NCI-H526 (cell line): ENCODE results near the gene SERTAD2.

Experiments used
- DNase-seq, 2 experiments: peaks; one replicate each; lab custom pipeline; 2025; lab: John Stamatoyannopoulos, UW

Gene SERTAD2, protein sequence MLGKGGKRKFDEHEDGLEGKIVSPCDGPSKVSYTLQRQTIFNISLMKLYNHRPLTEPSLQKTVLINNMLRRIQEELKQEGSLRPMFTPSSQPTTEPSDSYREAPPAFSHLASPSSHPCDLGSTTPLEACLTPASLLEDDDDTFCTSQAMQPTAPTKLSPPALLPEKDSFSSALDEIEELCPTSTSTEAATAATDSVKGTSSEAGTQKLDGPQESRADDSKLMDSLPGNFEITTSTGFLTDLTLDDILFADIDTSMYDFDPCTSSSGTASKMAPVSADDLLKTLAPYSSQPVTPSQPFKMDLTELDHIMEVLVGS

GRCh38 chr2:64653109-64654062 is at the start of gene SERTAD2:
Gene SERTAD2, minus strand, starts transcription at chr2:64653913. Its CDS starts 17,042 bp downstream, at chr2:64636871.
- peak; percentile 62 to 94 for DNase-seq

- DNase-seq, result no peak
These were observed 46.6 kb upstream of the SERTAD2 start for GRCh38 chr2:64700133-64700809.

DNA sequence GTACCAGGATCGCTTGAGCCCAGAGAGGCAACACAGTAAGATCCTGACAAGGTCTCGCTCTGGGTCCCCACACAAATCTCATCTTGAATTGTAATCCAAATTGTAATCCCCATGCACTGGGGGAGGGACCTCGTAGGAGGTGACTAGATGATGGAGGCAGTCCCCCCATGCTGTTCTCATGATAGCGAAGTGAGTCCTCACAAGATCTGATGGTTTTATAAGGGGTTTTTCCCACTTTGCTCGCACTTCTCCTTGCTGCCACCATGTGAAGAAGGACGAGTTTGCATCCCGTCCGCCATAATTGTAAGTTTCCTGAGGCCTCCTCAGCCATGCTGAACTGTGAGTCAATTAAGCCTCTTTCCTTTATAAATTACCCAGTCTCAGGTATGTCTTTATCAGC is 46.0 kb upstream of the SERTAD2 start:
- DNase-seq, result no peak

GRCh38 chr2:64698668-64699444 is 45.1 kb upstream of the SERTAD2 start:
- no peak for DNase-seq

- DNase-seq, result no peak
These were observed 44.5 kb upstream of the SERTAD2 start for GRCh38 chr2:64698177-64698643.

DNA sequence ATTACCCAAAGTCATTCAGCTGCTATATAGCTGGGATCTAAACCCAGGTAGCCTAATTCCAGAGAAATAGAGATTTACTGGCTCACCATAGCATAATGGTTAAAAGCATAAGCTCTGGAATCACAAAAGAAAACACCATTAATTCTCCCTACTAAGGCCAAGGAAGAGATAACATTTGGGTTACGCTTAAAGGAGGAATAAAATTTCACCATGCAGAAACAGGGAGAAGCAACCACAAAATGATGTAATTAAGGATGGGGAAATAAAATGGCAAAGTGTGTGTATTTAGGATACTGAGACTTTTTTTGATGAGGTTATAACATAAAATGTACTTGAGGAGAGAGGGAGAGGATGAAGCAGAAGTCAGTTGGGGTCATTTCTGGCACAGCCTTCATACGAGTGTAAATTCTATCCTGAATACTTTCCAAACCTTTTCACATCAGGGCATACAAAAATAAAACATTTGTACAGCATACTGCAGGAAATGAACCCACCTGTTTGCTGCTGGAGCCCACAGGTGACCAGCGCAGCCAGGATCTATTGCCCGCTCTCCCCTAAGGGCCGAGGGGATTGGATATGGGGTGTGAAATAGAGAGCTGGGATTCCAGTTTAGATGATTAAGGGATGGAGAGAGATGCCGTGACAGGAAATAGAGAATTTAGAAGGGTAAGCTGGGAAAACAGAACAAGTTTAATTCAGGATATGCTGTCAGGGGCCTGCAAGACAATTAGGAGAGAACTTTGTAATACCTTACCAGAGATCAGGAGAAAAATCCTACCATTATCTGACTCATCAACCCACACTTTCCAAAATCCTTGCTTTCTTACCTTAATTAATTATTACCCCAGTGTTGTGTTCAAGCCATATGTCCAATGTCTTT is 43.8 kb upstream of the SERTAD2 start:
- no peak for DNase-seq

DNA sequence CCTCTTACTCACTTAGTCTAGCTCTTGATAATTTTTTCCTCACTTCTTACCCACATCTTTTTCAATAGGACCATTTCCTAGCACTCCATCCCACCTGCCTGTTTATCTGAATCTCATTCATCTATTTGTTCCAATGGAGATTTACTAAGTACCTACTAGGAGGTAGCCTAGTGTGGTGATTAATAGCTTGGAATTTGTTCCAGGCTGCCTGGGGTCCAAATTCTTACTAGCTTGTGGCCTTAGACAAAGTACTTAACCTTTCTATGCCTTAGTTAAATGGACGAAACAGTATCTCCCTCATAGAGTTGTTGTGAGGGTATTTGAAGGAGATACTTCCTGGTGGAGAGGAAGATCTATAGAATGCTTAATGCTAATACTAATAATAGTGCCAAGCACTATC is 42.9 kb upstream of the SERTAD2 start:
- no peak for DNase-seq

DNA sequence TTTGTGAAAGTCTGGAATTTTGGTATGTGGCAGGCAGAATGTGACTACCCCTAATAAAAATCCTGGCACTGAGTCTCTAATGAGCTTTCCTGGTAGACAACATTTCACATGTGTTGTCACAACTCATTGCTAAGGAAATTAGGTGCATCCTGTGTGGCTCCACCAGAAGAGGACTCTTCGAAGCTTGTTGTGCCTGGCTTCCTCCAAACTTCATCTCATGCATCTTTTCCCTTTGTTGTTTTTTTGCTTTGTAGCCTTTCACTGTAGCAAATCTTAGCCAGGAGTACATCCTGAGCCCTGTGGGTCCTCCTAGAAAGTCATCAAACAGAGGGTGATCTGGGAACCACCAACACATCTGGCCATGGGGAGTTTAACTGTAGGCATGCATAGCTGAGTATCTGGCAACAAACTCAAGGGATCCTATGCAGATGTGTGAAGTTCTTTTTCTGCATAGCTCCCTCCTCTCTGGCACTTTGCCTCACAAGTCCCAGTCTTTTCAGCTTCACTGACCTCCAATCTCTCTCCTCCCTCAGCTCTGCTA is 42.1 kb upstream of the SERTAD2 start:
- no peak for DNase-seq

DNA sequence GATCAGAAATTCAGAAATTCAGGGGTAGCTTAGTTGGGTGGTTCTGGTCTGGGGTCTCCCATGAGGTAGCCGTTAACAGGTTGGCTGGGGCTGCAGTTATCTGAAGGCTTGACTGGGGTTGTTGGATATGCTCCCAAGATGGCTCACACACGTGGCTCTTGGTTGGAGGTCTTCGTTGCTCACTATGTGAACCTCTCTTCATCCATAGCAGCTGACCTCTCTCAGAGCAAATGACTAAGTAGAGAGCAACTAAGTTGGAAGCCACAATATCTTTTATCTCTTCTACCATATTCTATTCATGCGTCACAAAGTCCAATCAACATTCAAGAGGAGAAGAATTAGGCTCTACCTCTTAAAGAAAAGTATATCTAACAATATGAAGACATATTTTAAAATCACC is 38.7 kb upstream of the SERTAD2 start:
- no peak for DNase-seq

DNA sequence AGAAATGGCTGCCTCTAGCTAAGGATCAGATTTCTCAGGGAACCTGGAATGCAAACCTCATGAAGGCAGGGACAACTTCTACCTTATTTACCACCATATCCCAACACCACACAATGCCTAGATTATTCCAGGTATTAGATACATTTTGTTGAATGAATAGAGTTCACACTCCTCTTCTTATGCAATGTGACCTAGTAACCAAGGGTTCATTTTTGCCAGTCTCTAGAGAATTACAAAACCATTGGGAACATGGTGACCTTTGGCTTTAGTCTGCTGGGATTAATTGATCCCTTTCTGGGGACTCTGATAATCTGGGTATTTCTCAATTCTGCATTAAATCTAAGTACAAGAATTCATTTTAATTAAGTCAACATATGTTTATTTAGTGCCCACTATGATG is 35.2 kb upstream of the SERTAD2 start:
- DNase-seq, result no peak

- DNase-seq, result no peak
These were observed 32.7 kb upstream of the SERTAD2 start for GRCh38 chr2:64686283-64686956.

GRCh38 chr2:64685430-64685829 is 31.7 kb upstream of the SERTAD2 start:
- DNase-seq, result no peak

GRCh38 chr2:64683771-64684510 is 30.2 kb upstream of the SERTAD2 start:
- no peak for DNase-seq

DNA sequence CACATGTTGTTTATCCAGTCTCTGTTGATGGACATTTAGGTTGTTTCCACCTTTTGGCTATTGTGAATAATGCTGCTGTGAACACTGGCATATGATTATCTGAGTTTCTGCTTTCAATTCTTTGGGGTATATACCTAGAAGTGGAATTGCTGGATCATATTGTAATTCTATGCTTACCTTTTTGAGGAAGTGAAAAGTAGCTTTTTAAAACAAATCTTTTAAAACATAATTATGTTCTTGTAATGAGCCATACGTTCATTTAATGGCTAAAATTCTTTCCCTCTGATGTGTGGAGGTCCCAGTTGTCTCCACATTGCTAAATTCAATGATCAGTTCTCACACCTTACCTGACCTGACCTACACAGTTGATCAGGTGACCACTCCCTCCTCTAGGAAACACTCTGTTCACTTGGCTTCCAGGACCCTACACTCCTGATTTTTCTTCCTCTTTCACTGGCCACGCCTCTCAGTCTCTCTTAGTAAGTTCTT is 27.8 kb upstream of the SERTAD2 start:
- DNase-seq, result no peak

- DNase-seq, result no peak
These were observed 26.1 kb upstream of the SERTAD2 start for GRCh38 chr2:64679673-64680425.

DNA sequence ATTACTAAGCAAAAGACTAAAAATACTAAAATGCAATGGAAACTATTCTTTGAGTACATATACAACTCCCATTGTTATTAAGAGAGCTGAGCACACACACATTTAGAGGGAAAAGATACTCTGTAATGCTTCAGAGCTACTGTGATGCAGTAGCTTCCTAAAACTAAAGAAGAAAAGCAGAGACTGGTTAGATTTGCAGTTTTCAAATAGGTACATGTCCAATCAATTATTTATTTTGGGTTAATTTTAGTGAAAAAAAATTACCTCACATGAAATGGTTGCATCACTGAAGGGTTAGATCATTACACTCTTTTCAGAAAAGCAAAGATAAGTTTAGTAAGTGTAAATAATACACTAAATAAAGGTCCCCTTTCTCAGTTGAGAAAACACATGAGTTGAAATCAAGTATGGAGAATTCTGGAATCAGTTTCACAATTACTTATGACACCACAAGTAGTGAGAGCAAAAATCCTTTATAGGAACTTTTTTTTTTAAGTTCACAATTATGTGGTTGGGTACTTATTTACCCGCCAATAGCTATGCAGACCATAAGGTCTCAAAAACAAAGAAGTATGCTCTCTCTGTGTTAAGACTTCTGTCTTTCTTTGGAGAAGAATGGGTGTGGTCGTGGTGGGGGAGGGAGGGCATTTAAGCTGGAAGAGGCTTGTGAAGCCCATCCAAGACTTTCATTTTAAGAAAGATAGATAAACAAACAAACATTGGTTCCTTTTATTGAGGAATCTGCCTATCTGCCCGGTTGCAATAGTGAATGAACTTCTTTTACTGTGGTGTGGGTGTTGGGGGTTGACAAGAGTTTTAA is 25.3 kb upstream of the SERTAD2 start:
- no peak for DNase-seq

DNA sequence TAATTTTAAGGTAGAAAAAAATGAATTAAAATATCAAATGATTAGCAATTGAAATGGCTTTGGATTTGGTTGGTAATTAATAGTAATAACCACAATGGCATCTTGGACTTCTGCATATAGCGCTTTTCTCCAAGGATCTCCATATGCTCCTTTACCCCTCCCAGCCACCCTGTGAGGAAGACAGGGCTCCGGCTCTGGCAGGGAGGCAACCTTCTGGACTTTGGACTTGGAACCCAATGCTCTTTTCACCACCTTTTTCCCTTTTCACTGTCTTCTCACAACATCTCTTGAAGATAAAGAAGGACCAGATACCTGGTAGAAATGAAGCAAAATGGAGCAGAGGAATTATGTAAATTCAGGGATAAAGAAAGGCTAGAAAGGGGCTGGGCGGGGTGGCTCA is 23.8 kb upstream of the SERTAD2 start:
- no peak for DNase-seq
